OCI-LY3 (cell line): ENCODE results near the gene TTLL5.

Source experiments
- H2AFZ ChIP-seq: fragments of 200-600, 300-600 bp; shearing (Covaris generic); 2 replicates; pipeline ENCODE4 v1.6.0; 2014; ENCODE audit warnings: antibody characterized with exemption, low read depth, low read length
- H3K27ac ChIP-seq: fragments of 200-600, 300-600 bp; sonication (generic); 2 replicates; pipeline ENCODE4 v1.5.1; 2014; ENCODE audit warnings: mild to moderate bottlenecking, low read length, moderate library complexity, mixed read lengths
- H3K27me3 ChIP-seq: fragments of 200-600, 300-600 bp; sonication (generic); 2 replicates; pipeline ENCODE4 v1.6.1; 2014; ENCODE audit warnings: low read depth, low read length, mixed read lengths
- H3K36me3 ChIP-seq: fragments of 200-600, 300-600 bp; sonication (generic); replicated peaks from 2 replicates; pipeline ENCODE3; 2014; ENCODE audit warnings: low read depth, low read length, mixed read lengths
- H3K4me1 ChIP-seq: fragments of 300-600, 200-600 bp; sonication (generic); 2 replicates; pipeline ENCODE4 v1.6.1; 2014; ENCODE audit warnings: low read length, mixed read lengths
- H3K4me2 ChIP-seq: fragments of 200-600, 300-600 bp; sonication (generic); 2 replicates; pipeline ENCODE4 v1.6.1; 2014; ENCODE audit warnings: low read length, mixed read lengths
- H3K4me3 ChIP-seq: fragments of 300-600, 200-600 bp; sonication (generic); 2 replicates; pipeline ENCODE4 v1.5.1; 2014; ENCODE audit warnings: antibody characterized with exemption, mild to moderate bottlenecking, low read length, moderate library complexity
- H3K79me2 ChIP-seq: fragments of 300-600, 200-600 bp; shearing (Covaris generic); 2 replicates; pipeline ENCODE4 v1.6.1; 2014; ENCODE audit warnings: mild to moderate bottlenecking, low read length, mixed read lengths
- H3K9ac ChIP-seq: fragments of 300-600, 200-600 bp; shearing (Covaris generic); 2 replicates; pipeline ENCODE4 v1.6.0; 2014; ENCODE audit warnings: mild to moderate bottlenecking, low read length, moderate library complexity
- H3K9me3 ChIP-seq: fragments of 200-600, 300-600 bp; shearing (Covaris generic); 2 replicates; pipeline ENCODE4 v1.6.1; 2014; ENCODE audit warnings: low read length, mixed read lengths; ENCODE audit not compliant: insufficient read depth
- H4K20me1 ChIP-seq: fragments of 200-600, 300-600 bp; sonication (generic); 2 replicates; pipeline ENCODE4 v1.6.1; 2016; ENCODE audit warnings: low read length, mixed read lengths; ENCODE audit not compliant: insufficient read depth
- EZH2phosphoT487 ChIP-seq: fragments of 200-600 bp; shearing (Covaris generic); IDR thresholded peaks from 2 replicates; pipeline ENCODE4 v1.6.1; 2018; ENCODE audit warnings: antibody characterized with exemption, mixed run types, low read depth
- TF ChIP-seq, protein P1 (sequence below): fragments of 200-600, 300-600 bp; sonication (generic); IDR thresholded peaks from 2 replicates; pipeline ENCODE4 v1.5.1; 2014; ENCODE audit warnings: antibody characterized with exemption, low read length, low read depth

Gene TTLL5

DNA sequence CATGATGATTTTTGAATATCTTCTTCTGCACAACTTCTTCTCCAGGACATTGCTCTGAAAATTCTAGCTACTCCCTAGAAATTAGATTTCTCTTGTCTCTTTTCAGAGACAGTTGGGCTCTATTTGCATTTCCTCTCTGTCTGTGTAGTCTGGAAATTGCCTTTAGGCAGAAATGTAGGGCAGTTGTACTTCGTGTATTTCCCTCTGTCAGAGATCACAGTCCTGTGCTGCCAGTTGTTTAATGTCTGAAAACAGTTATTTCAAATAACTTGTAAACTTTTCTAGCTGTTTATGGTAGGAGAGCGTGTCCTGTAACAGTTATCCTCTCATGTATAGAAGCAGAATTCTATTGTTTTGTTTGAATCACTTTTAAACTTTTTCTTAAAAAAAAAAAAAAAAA, 86.9 kb downstream of the TTLL5 start:
- no peaks in the 10 kb centered on the region for H3K9me3 ChIP-seq
- H3K27me3 ChIP-seq = no peaks in the 10 kb centered on the region
- H3K4me2 ChIP-seq = no peak overlapping the region
- no peak overlapping the region for H2AFZ ChIP-seq
- H3K4me3 ChIP-seq = no peak overlapping the region
- H3K9ac ChIP-seq = no peak overlapping the region
- H3K36me3 ChIP-seq = peaks cover 20% of the 10 kb centered on the region
- no peaks in the 10 kb centered on the region for H3K4me1 ChIP-seq
- TF ChIP-seq, protein P1, sequence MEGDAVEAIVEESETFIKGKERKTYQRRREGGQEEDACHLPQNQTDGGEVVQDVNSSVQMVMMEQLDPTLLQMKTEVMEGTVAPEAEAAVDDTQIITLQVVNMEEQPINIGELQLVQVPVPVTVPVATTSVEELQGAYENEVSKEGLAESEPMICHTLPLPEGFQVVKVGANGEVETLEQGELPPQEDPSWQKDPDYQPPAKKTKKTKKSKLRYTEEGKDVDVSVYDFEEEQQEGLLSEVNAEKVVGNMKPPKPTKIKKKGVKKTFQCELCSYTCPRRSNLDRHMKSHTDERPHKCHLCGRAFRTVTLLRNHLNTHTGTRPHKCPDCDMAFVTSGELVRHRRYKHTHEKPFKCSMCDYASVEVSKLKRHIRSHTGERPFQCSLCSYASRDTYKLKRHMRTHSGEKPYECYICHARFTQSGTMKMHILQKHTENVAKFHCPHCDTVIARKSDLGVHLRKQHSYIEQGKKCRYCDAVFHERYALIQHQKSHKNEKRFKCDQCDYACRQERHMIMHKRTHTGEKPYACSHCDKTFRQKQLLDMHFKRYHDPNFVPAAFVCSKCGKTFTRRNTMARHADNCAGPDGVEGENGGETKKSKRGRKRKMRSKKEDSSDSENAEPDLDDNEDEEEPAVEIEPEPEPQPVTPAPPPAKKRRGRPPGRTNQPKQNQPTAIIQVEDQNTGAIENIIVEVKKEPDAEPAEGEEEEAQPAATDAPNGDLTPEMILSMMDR = no peak
- no peak for TF ChIP-seq EZH2phosphoT487
- H4K20me1 ChIP-seq = no peaks in the 10 kb centered on the region
- H3K27ac ChIP-seq = no peak overlapping the region
- H3K79me2 ChIP-seq = no peaks in the 10 kb centered on the region

GRCh38 chr14:75748336-75748735, 87.3 kb downstream of the TTLL5 start:
- Histone ChIP-seq H3K4me3 (no peak overlapping the region), H3K9ac (no peak overlapping the region), H4K20me1 (no peaks in the 10 kb centered on the region), H3K9me3 (no peaks in the 10 kb centered on the region), H3K27me3 (no peaks in the 10 kb centered on the region), H3K27ac (no peak overlapping the region), H3K36me3 (peaks cover 19% of the 10 kb centered on the region), H3K4me1 (no peaks in the 10 kb centered on the region), H3K79me2 (no peaks in the 10 kb centered on the region), H2AFZ (no peak overlapping the region), H3K4me2 (no peak overlapping the region)
- TF ChIP-seq, protein P1 = no peak
- TF ChIP-seq EZH2phosphoT487 = no peak

- Histone ChIP-seq H3K9me3 (no peaks in the 10 kb centered on the region), H4K20me1 (no peaks in the 10 kb centered on the region), H3K4me1 (no peaks in the 10 kb centered on the region), H3K4me3 (no peak overlapping the region), H3K79me2 (no peaks in the 10 kb centered on the region), H3K27me3 (no peaks in the 10 kb centered on the region), H2AFZ (no peak overlapping the region), H3K4me2 (no peak overlapping the region), H3K36me3 (peaks cover 18% of the 10 kb centered on the region), H3K9ac (no peak overlapping the region), H3K27ac (no peak overlapping the region)
- no peak for TF ChIP-seq EZH2phosphoT487
- TF ChIP-seq, protein P1 = no peak
Measured at GRCh38 chr14:75751296-75751695, 90.2 kb downstream of the TTLL5 start.

- no peak overlapping the region for H2AFZ ChIP-seq
- H3K27ac ChIP-seq = no peak overlapping the region
- no peaks in the 10 kb centered on the region for H4K20me1 ChIP-seq
- H3K9me3 ChIP-seq = no peaks in the 10 kb centered on the region
- H3K27me3 ChIP-seq = no peaks in the 10 kb centered on the region
- no peak overlapping the region for H3K4me2 ChIP-seq
- no peaks in the 10 kb centered on the region for H3K79me2 ChIP-seq
- no peak overlapping the region for H3K4me3 ChIP-seq
- no peaks in the 10 kb centered on the region for H3K4me1 ChIP-seq
- H3K36me3 ChIP-seq = peaks cover 13% of the 10 kb centered on the region
- no peak overlapping the region for H3K9ac ChIP-seq
- TF ChIP-seq, protein P1 = no peak
- no peak for TF ChIP-seq EZH2phosphoT487
Measured at GRCh38 chr14:75752086-75752485, 91.0 kb downstream of the TTLL5 start.
